Upper lobe of left lung (tissue), 6 donors: Measurements from ENCODE around the gene SRP14. TPM values are rescaled to one million over a fixed set of nuclear protein-coding genes. Genes with fewer than 3 reads are reported as not detected.

ENCODE experiments used
- ATAC-seq, 2 donors: fragments of 200-7000 bp; cut with Tn5 transposase; one replicate each; pipeline ENCODE4 v1.9.1; 2022; ENCODE audit warnings: mild to moderate bottlenecking in 2 of 2, moderate library complexity in 2 of 2; ENCODE audit not compliant: low FRiP score in 2 of 2
- DNase-seq, 2 donors: peaks; one replicate each; pipeline ENCODE4 v3.0.0-alpha.2; 2019 to 2020
- H3K27ac ChIP-seq, 4 donors: fragments of 200-600 bp; sonication (generic); one replicate each; pipeline ENCODE4 v1.5.1; 2016 to 2019
- H3K27me3 ChIP-seq, 4 donors: fragments of 200-600 bp; sonication (generic); one replicate each; pipeline ENCODE4 v1.5.1; 2017 to 2019
- H3K36me3 ChIP-seq, 4 donors: fragments of 200-600 bp; sonication (generic); one replicate each; pipeline ENCODE4 v1.5.1; 2016 to 2019
- H3K4me1 ChIP-seq, 4 donors: fragments of 200-600 bp; sonication (generic); one replicate each; pipeline ENCODE4 v1.5.1; 2018 to 2019
- H3K4me3 ChIP-seq, 4 donors: fragments of 200-600 bp; sonication (generic); one replicate each; pipeline ENCODE4 v1.5.1; 2017 to 2019; ENCODE audit warnings: mild to moderate bottlenecking in 2 of 4, moderate library complexity in 1 of 4
- H3K9me3 ChIP-seq, 4 donors: fragments of 200-600 bp; sonication (generic); one replicate each; pipeline ENCODE4 v1.5.1; 2018 to 2019
- CTCF ChIP-seq, 6 experiments: fragments of 450-650 bp in 4 of 6; fragments of 200-600 bp in 2 of 6; sonication (generic) in 2 of 6; IDR thresholded peaks; one replicate each; pipeline ENCODE4 v1.5.1; 2016 to 2019; ENCODE audit warnings: antibody characterized with exemption in 6 of 6
- EP300 ChIP-seq, 4 donors: sonication (generic); formaldehyde crosslinking; IDR thresholded peaks; one replicate each; pipeline ENCODE4 v1.5.1; 2017; ENCODE audit warnings: antibody characterized with exemption in 4 of 4, control low read depth in 2 of 4
- POLR2A ChIP-seq, 4 donors: fragments of 450-650 bp; IDR thresholded peaks; one replicate each; pipeline ENCODE4 v1.5.1; 2016 to 2017; ENCODE audit warnings: antibody characterized with exemption in 4 of 4, mild to moderate bottlenecking in 2 of 4
- POLR2AphosphoS5 ChIP-seq, 2 donors: sonication (generic); formaldehyde crosslinking; IDR thresholded peaks; one replicate each; pipeline ENCODE4 v1.5.1; 2017; ENCODE audit warnings: antibody characterized with exemption in 2 of 2
- WGBS, 2 donors: methylation state at CpG; one replicate each; pipeline ENCODE4 v1.1.5; 2017 to 2018; 5-methylcytosine and 5-hydroxymethylcytosine counted together
- total RNA-seq, 6 donors: library from RNA; depleted of rRNA in 4 of 6; stranded (reverse); fragments of >200 nt in 4 of 6; gene quantifications; one replicate each; pipeline versions ENCODE4 v1.1.0 to v1.2.1, GENCODE V29; 2016 to 2021
- donor health status: DM: no; HTN: no; CAD: no; lungs with moderate emphysema.
- donor health status: DM: no; HTN: yes; CAD: no; lungs with severe emphysema.

Gene SRP14
- total RNA-seq: 100 to 1,000 TPM in 5 of 6 donors, 10 to 100 TPM in 1; 55.5 to 342 (median 191) TPM

GRCh38 chr15:40038638-40039543, at the start of gene SRP14:
SRP14 (minus strand) TSS chr15:40039181; CDS start chr15:40039116, 65 bp downstream.
- 0 to 1% methylated on average over 39 to 50 of the region's 59 CpGs for WGBS, 2 donors
- H3K9me3 ChIP-seq: no peaks in the 10 kb centered on the region
- peak within 1 kb of the TSS; percentile 91 to 97 (median 96) for H3K27ac ChIP-seq
- peak within 1 kb of the TSS; percentile 75 to 91 (median 82) for H3K4me3 ChIP-seq
- H3K4me1 ChIP-seq: peaks cover 14 to 31% (median 20%) of the 10 kb centered on the region in 4 donors
- H3K27me3 ChIP-seq: no peaks in the 10 kb centered on the region
- DNase-seq: peak; percentile 96
- peaks cover 28 to 37% (median 29%) of the 10 kb centered on the region in 4 donors for H3K36me3 ChIP-seq
- peak in 1 of 4 donors; percentile 57 for TF ChIP-seq EP300 (IDR thresholded peaks at IDR 0.05)
- TF ChIP-seq POLR2A (IDR thresholded peaks at IDR 0.05): peak in 3 of 4 donors; percentile 86 to 90 (median 88)
- TF ChIP-seq CTCF (IDR thresholded peaks at IDR 0.05): peak in 5 of 6 experiments; percentile 12 to 82 (median 65)
- TF ChIP-seq POLR2AphosphoS5 (IDR thresholded peaks at IDR 0.05): peak; percentile 95 to 97
- peak; percentile 98 to 99 for ATAC-seq

GRCh38 chr15:40087991-40088928, 49.3 kb upstream of the SRP14 start:
- 70 to 80% methylated on average over 3 to 9 of the region's 9 CpGs for WGBS, 2 donors
- DNase-seq (peak in 1 of 2 donors; percentile 59), ATAC-seq (peak in 1 of 2 donors; percentile 19)
- TF ChIP-seq CTCF (IDR thresholded peaks at IDR 0.05) (no peak), EP300 (IDR thresholded peaks at IDR 0.05) (no peak)
- Histone ChIP-seq H3K9me3 (no peaks in the 10 kb centered on the region), H3K27ac (peak overlapping the region in 1 of 4 donors; percentile 4), H3K36me3 (peaks cover 0 to 14% (median 4%) of the 10 kb centered on the region in 4 donors), H3K4me1 (peaks cover 27 to 37% (median 30%) of the 10 kb centered on the region in 4 donors), H3K27me3 (no peaks in the 10 kb centered on the region), H3K4me3 (no peak overlapping the region)

GRCh38 chr15:40087068-40087810, 48.3 kb upstream of the SRP14 start:
- H3K9me3 ChIP-seq: no peaks in the 10 kb centered on the region
- H3K4me1 ChIP-seq: peaks cover 22 to 30% (median 25%) of the 10 kb centered on the region in 4 donors
- no peaks in the 10 kb centered on the region for H3K27me3 ChIP-seq
- WGBS, 2 donors: 82 to 86% methylated on average over 13 to 14 of the region's 14 CpGs
- no peak for ATAC-seq
- no peak for DNase-seq
- no peak overlapping the region for H3K27ac ChIP-seq
- peaks cover 0 to 14% (median 4%) of the 10 kb centered on the region in 4 donors for H3K36me3 ChIP-seq
- no peak for TF ChIP-seq POLR2A (IDR thresholded peaks at IDR 0.05)
- no peak for TF ChIP-seq EP300 (IDR thresholded peaks at IDR 0.05)
- TF ChIP-seq POLR2AphosphoS5 (IDR thresholded peaks at IDR 0.05): no peak
- TF ChIP-seq CTCF (IDR thresholded peaks at IDR 0.05): no peak
- no peak overlapping the region for H3K4me3 ChIP-seq

GRCh38 chr15:40085266-40085665, 46.3 kb upstream of the SRP14 start:
- H3K4me1 ChIP-seq: peaks cover 27 to 37% (median 31%) of the 10 kb centered on the region in 4 donors
- WGBS, 2 donors: 83% methylated on average over 4 to 10 of the region's 10 CpGs
- no peak for TF ChIP-seq CTCF (IDR thresholded peaks at IDR 0.05)
- no peak for TF ChIP-seq POLR2A (IDR thresholded peaks at IDR 0.05)
- TF ChIP-seq EP300 (IDR thresholded peaks at IDR 0.05): no peak
- no peak for TF ChIP-seq POLR2AphosphoS5 (IDR thresholded peaks at IDR 0.05)

More at GRCh38 chr15:40085266-40085665, 46.3 kb upstream of the SRP14 start:
- H3K4me3 ChIP-seq: no peak overlapping the region
- no peaks in the 10 kb centered on the region for H3K9me3 ChIP-seq
- no peak for DNase-seq
- H3K27me3 ChIP-seq: no peaks in the 10 kb centered on the region
- peaks cover 0 to 6% (median 0%) of the 10 kb centered on the region in 4 donors for H3K36me3 ChIP-seq
- H3K27ac ChIP-seq: no peak overlapping the region
- no peak for ATAC-seq
